Omental fat pad (tissue), 4 donors: Measurements from ENCODE around the gene ZFYVE21. TPM values are rescaled to one million over a fixed set of nuclear protein-coding genes. Genes with fewer than 3 reads are reported as not detected.

Experiments used
- ATAC-seq: fragments of 150-250 bp; one replicate; pipeline ENCODE4 v1.9.1; 2016; ENCODE audit warnings: mild to moderate bottlenecking, moderate library complexity; ENCODE audit not compliant: low FRiP score
- DNase-seq: peaks from one replicate; pipeline ENCODE4 v3.0.0-alpha.2; 2019; ENCODE audit warnings: low spot score
- total RNA-seq, 4 donors: library from RNA; depleted of rRNA; stranded (reverse); fragments of >200 nt; gene quantifications; one replicate each; pipeline ENCODE4 v1.1.0, GENCODE V29; 2016
- TF ChIP-seq, protein P1 (sequence below), 3 donors: fragments of 450-650 bp; IDR thresholded peaks; one replicate each; pipeline ENCODE4 v1.5.1; 2016 to 2017; ENCODE audit warnings: antibody characterized with exemption in 3 of 3, mild to moderate bottlenecking in 3 of 3, moderate library complexity in 2 of 3

ZFYVE21 gene
- total RNA-seq, 4 donors from 2014 or later = 66.1 to 145 (median 97.1) TPM

DNA sequence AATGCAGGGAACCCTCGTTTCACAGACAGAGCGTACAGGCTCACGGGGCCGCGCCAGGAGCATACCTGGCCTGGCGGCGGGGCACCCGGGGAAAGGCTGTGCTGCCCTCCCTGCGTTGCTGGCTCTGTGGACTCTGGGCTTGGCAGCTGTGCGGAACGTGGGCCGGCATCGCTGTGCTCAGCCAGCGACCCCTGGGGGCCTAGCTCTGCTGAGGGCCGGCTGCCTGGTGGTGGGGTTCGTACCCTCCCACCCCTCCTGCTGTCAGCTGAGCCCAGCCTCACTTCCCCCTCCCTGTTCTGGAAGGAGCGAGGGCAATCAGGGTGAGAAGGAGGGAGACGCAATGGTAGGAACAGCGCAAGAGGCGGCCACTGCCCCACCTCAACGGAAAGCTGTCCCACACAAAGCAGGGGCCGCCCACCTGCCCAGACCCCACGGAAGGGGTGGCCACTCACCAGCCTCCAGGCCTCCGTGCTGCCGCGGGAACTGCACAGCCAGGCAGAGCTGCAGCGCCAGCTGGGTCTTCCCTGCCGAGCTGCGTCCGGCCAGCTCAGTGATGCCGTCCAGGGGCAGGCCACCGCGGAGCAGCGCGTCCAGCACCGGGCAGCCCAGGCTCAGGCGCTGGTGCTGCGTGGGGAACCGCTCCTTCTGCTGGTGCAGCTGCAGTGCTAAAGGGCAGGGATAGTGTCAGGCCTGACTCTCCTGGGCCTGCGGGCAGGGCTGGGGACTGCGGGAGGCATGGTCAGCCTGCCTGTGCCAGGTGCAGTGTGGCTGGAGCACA lies 8.9 kb upstream of the ZFYVE21 start:
- DNase-seq = no peak
- TF ChIP-seq, protein P1, sequence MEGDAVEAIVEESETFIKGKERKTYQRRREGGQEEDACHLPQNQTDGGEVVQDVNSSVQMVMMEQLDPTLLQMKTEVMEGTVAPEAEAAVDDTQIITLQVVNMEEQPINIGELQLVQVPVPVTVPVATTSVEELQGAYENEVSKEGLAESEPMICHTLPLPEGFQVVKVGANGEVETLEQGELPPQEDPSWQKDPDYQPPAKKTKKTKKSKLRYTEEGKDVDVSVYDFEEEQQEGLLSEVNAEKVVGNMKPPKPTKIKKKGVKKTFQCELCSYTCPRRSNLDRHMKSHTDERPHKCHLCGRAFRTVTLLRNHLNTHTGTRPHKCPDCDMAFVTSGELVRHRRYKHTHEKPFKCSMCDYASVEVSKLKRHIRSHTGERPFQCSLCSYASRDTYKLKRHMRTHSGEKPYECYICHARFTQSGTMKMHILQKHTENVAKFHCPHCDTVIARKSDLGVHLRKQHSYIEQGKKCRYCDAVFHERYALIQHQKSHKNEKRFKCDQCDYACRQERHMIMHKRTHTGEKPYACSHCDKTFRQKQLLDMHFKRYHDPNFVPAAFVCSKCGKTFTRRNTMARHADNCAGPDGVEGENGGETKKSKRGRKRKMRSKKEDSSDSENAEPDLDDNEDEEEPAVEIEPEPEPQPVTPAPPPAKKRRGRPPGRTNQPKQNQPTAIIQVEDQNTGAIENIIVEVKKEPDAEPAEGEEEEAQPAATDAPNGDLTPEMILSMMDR (IDR thresholded peaks at IDR 0.05) = no peak
- ATAC-seq = no peak

DNA sequence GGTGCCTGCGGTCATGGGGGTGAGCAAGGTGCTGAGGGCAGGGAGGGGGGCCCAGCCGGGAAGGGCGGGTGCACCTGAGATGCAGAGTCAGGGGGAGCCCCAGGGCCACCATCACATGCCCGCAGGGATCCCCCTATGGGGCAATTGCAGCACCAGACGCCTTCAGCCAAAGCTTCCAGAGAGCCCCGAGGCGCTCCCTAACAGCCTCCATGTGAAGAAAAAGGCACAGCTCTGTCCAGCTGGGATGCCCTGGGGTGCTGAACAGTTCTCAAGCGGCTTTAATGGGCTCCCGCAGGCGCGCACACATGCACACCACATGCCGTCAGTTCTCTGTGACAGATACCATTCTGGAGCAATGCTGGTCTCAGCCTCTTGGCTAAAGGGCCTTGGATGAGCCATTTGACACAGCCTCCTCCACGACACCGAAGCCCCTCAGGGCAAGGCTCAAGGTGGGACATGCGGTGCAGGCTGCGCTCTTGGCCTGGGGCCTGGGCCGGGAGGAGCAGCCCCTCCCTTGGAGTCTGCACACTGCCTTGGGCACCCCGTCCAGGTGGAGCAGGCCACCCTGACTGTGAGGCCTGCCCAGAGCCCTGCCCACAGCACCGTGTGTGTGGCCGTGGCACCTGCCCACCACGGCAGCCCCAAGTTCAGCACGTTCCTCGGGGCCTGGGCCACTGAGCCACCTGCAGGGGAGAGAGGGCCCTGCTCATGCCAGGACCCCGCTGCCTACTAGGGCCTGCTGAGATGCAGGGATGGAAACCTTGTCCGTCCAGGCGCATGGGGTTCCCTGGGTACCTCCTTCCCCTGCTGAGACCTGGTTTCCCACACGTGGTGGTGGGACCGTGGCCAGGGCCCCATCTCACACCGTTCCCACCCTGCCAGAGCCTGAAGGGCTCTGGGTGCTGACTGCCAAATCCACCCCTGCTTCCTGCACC lies 8.0 kb upstream of the ZFYVE21 start:
- ATAC-seq = no peak

DNA sequence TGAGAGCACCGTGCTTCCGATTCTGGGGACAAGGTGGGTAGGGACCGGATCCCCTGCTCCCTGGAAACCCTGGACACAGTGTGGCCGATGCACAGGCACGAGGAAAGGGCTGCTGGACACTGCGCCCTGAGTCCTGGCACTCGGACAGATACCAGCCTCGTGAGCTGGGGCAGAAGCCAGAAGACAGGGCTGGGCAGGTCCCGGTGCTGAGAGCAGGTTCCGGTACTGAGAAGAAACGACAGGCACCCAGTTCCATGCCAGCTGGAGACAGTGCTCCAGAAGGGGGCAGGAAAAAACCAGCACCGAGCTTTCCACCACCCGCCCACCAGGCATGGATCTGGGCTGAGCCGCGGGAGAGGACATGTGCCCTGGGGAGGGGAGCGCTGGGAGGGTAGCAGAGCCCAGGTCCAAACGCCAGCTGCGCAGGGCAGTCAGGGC lies 6.8 kb upstream of the ZFYVE21 start:
- TF ChIP-seq, protein P1 (IDR thresholded peaks at IDR 0.05) = no peak
- DNase-seq (no peak), ATAC-seq (no peak)

More for the DNA sequence above, 8.0 kb upstream of the ZFYVE21 start:
- TF ChIP-seq, protein P1 (IDR thresholded peaks at IDR 0.05) = no peak
- no peak for DNase-seq

GRCh38 chr14:103709814-103710213 lies 5.8 kb upstream of the ZFYVE21 start:
- DNase-seq (no peak), ATAC-seq (no peak)
- TF ChIP-seq, protein P1 (IDR thresholded peaks at IDR 0.05) = no peak

- no peak for DNase-seq
- ATAC-seq = no peak
- TF ChIP-seq, protein P1 (IDR thresholded peaks at IDR 0.05) = no peak
These were observed 4.7 kb upstream of the ZFYVE21 start for GRCh38 chr14:103710771-103711377.

- no peak for ATAC-seq
These were observed 3.8 kb upstream of the ZFYVE21 start for GRCh38 chr14:103711516-103712431.

More at GRCh38 chr14:103711516-103712431, 3.8 kb upstream of the ZFYVE21 start:
- TF ChIP-seq, protein P1 (IDR thresholded peaks at IDR 0.05) = no peak
- no peak for DNase-seq
